Neural crest cell (in vitro differentiated cells): Measurements from ENCODE around the gene ADSS1. TPM values are rescaled to one million over a fixed set of nuclear protein-coding genes. Genes with fewer than 3 reads are reported as not detected.
"Not testable (repeated sequence)": the region's sequence is repeated elsewhere in the genome, so short reads cannot be mapped to it uniquely, and the experiment has no call there.

ENCODE experiments used
- DNase-seq: peaks from one replicate; pipeline ENCODE4 v3.0.0; 2021; ENCODE audit warnings: low read depth, mixed read lengths, low spot score
- H3K27ac Mint-ChIP-seq: one replicate; pipeline ENCODE4 v1.8.0; 2021; ENCODE audit warnings: mild to moderate bottlenecking, mixed read lengths; ENCODE audit not compliant: unreplicated experiment
- H3K27me3 Mint-ChIP-seq: 2 replicates; pipeline ENCODE4 v1.8.0; 2021; ENCODE audit warnings: low read depth, mild to moderate bottlenecking, mixed read lengths
- H3K36me3 Mint-ChIP-seq: 2 replicates; pipeline ENCODE4 v1.8.0; 2021; ENCODE audit warnings: low read depth, mild to moderate bottlenecking, mixed read lengths
- H3K4me1 Mint-ChIP-seq: 2 replicates; pipeline ENCODE4 v1.8.0; 2021; ENCODE audit warnings: mixed read lengths
- H3K4me3 Mint-ChIP-seq: one replicate; pipeline ENCODE4 v1.8.0; 2021; ENCODE audit warnings: mild to moderate bottlenecking, mixed read lengths
- H3K9me3 Mint-ChIP-seq: 2 replicates; pipeline ENCODE4 v1.8.0; 2021; ENCODE audit warnings: mixed read lengths
- CTCF ChIP-seq: fragments of 200-600 bp; sonication (generic); conservative IDR thresholded peaks from 2 replicates; pipeline ENCODE4 v1.5.0; 2021; ENCODE audit warnings: antibody characterized with exemption, mild to moderate bottlenecking
- total RNA-seq: library from RNA; stranded (reverse); gene quantifications from 2 replicates; pipeline ENCODE4 v1.2.1, GENCODE V29; 2021

ADSS1 gene
- total RNA-seq, 1 donor from 2014 or later = 5.0 TPM

GRCh38 chr14:104724981-104725771, 1.1 kb downstream of the ADSS1 start:
- H3K9me3 Mint-ChIP-seq = no peaks in the 10 kb centered on the region

GRCh38 chr14:104725772-104726548, 1.9 kb downstream of the ADSS1 start:
- H3K27ac Mint-ChIP-seq = no peak overlapping the region
- no peaks in the 10 kb centered on the region for H3K36me3 Mint-ChIP-seq
- TF ChIP-seq CTCF = no peak
- DNase-seq = no peak
- peaks cover 6% of the 10 kb centered on the region for H3K27me3 Mint-ChIP-seq
- no peaks in the 10 kb centered on the region for H3K9me3 Mint-ChIP-seq
- peaks cover 9% of the 10 kb centered on the region for H3K4me1 Mint-ChIP-seq
- peak overlapping the region; percentile 86 for H3K4me3 Mint-ChIP-seq

More at GRCh38 chr14:104724981-104725771, 1.1 kb downstream of the ADSS1 start:
- DNase-seq = peak; percentile 40
- peaks cover 9% of the 10 kb centered on the region for H3K4me1 Mint-ChIP-seq
- no peak overlapping the region for H3K27ac Mint-ChIP-seq
- H3K36me3 Mint-ChIP-seq = no peaks in the 10 kb centered on the region
- peak overlapping the region; percentile 86 for H3K4me3 Mint-ChIP-seq
- peaks cover 6% of the 10 kb centered on the region for H3K27me3 Mint-ChIP-seq
- peak; percentile 27 for TF ChIP-seq CTCF

GRCh38 chr14:104726600-104727451, 2.8 kb downstream of the ADSS1 start:
- Mint-ChIP-seq H3K27ac (no peak overlapping the region), H3K36me3 (no peaks in the 10 kb centered on the region)

DNA sequence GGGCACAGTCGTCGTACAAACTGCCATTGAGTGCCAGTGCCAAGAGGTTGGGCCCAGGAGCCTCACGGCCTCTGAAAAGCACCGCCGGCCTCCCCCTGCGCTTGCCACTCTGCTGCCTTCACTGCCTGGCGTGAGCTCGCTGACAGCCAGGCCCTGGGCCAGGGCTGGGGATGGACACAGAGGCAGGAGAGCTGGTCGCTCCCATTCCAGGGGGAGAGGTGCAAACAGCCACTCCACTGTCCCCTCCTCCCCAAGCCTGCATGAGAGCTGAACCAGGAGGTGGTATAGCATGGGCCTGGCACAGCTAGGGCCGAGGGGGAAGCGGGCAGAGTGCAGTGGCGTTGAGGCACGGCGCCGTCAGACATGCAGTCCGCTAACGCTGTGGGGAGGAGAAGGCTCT, 4.6 kb downstream of the ADSS1 start:
- Mint-ChIP-seq H3K27me3 (peaks cover 6% of the 10 kb centered on the region), H3K27ac (no peak overlapping the region), H3K9me3 (no peaks in the 10 kb centered on the region), H3K4me3 (peak overlapping the region; percentile 31), H3K4me1 (peaks cover 5% of the 10 kb centered on the region), H3K36me3 (no peaks in the 10 kb centered on the region)
- no peak for DNase-seq
- no peak for TF ChIP-seq CTCF

More at GRCh38 chr14:104726600-104727451, 2.8 kb downstream of the ADSS1 start:
- no peak for DNase-seq
- H3K4me3 Mint-ChIP-seq = peak overlapping the region; percentile 49
- peak; percentile 39 for TF ChIP-seq CTCF
- peaks cover 6% of the 10 kb centered on the region for H3K27me3 Mint-ChIP-seq
- H3K4me1 Mint-ChIP-seq = peaks cover 5% of the 10 kb centered on the region
- H3K9me3 Mint-ChIP-seq = no peaks in the 10 kb centered on the region

GRCh38 chr14:104729176-104729834, 5.3 kb downstream of the ADSS1 start:
- H3K9me3 Mint-ChIP-seq, H3K27ac Mint-ChIP-seq, H3K4me1 Mint-ChIP-seq, DNase-seq, H3K36me3 Mint-ChIP-seq, H3K27me3 Mint-ChIP-seq: not testable (repeated sequence)
- H3K4me3 Mint-ChIP-seq = peak overlapping the region; percentile 31
